HG03558 (cell line): Measurements from ENCODE around the gene CLEC4M.
"Not testable (repeated sequence)": the region's sequence is repeated elsewhere in the genome, so short reads cannot be mapped to it uniquely, and the experiment has no call there.

Experiments used
- ATAC-seq: cut with Tn5 transposase; IDR thresholded peaks from one replicate; pipeline ENCODE4 v1.9.1; 2021; ENCODE audit warnings: moderate number of reproducible peaks; ENCODE audit not compliant: unreplicated experiment; ENCODE audit errors: extremely low read depth

Gene CLEC4M

GRCh38 chr19:7795555-7796161 lies 32.6 kb downstream of the CLEC4M start:
- no peak for ATAC-seq

DNA sequence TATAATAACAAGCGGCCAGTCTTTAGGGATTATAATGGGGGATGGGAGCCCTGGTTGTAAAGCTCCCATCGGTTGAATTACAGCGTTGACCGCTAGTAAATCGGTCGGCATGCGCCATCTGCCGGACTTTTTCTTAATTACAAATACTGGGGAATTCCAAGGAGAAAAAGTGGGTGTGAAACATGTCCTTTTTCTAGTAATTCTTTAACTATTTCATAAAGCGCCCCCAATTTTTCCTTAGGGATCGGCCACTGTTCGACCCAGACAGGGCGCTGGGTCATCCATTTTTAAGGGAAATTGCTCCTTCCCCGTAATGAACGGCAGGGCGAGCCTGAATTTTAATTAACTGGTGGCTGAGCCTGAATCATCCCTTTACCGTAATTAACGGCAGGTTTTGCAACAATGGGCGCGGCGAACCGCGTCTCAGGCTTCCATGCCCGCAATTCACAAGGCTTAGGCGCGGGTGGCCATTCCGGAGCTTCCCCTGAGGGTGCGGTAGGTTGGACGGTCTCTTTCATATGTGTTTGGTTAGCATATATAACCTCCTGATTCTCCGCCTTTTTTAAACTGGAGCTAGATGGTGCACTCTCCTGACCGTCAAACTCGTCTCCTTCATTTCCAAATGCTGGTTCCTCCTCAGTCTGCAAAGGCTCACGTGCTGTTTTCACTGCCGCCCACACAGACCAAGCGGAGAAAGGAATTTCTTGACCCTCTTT lies 36.8 kb downstream of the CLEC4M start:
- ATAC-seq = no peak

- ATAC-seq = no peak
These were observed 38.1 kb downstream of the CLEC4M start for GRCh38 chr19:7801020-7801570.

GRCh38 chr19:7806234-7806633 lies 43.2 kb downstream of the CLEC4M start:
- ATAC-seq = no peak

- ATAC-seq = no peak
These were observed 43.8 kb downstream of the CLEC4M start for GRCh38 chr19:7806876-7807275.

GRCh38 chr19:7808108-7808507 lies 45.1 kb downstream of the CLEC4M start:
- ATAC-seq = no peak

- no peak for ATAC-seq
These were observed 48.9 kb downstream of the CLEC4M start for GRCh38 chr19:7811989-7812388.

DNA sequence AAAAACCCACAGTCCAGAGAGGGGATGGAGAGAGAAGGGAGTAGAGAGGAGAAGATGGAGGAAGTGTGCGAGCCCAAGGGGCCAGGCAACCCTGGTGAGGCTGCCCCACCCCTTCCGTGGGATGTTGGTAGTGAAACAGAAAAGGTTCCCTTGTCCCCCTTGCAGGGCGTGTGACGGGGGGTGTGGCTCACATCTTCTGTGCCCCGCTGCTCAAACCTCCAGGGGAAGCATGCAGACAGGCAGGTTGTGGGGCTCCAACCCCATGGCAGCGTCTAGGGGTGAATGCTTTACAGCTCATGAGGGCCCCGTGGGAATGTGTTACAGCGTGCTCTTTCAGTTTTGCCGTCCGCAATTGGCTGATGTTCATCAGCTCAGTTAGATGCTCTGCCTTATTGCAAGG lies 52.3 kb downstream of the CLEC4M start:
- ATAC-seq = no peak

- not testable (repeated sequence) for ATAC-seq
These were observed 53.0 kb downstream of the CLEC4M start for GRCh38 chr19:7816040-7816439.

GRCh38 chr19:7817801-7818200 lies 54.8 kb downstream of the CLEC4M start:
- no peak for ATAC-seq

- no peak for ATAC-seq
These were observed 55.8 kb downstream of the CLEC4M start for GRCh38 chr19:7818806-7819205.
